IMR-90 (cell line): ENCODE results near the gene KIAA1328. TPM values are rescaled to one million over a fixed set of nuclear protein-coding genes. Genes with fewer than 3 reads are reported as not detected.

Experiments
- ATAC-seq: fragments of 200-7000 bp; cut with Tn5 transposase; 2 replicates; pipeline ENCODE4 v1.9.1; 2020; ENCODE audit warnings: low read depth, mild to moderate bottlenecking, moderate library complexity
- BruUV-seq: library from RNA; stranded (reverse); fragments of 400-500 nt; replicated peaks from 2 replicates; lab custom pipeline; 2021; lab: Mats Ljungman, UMichigan
- CTCF ChIA-PET: fragments of 300-600 bp; formaldehyde crosslinking; extraction: SDS; loops from one replicate; lab custom pipeline; 2021; ENCODE audit warnings: antibody characterized with exemption; lab: Yijun Ruan, JAX
- POLR2A ChIA-PET: fragments of 300-600 bp; sonication (Branson Sonifier 250); formaldehyde crosslinking; loops from one replicate; lab custom pipeline; 2022; ENCODE audit warnings: antibody characterized with exemption; ENCODE audit not compliant: unreplicated experiment; lab: Charles Lee
- DNase-seq: peaks from one replicate; pipeline ENCODE4 v3.0.0; 2013
- H2AFZ ChIP-seq: replicated peaks from 2 replicates; pipeline ENCODE3; 2013; ENCODE audit warnings: low read length, mild to moderate bottlenecking; ENCODE audit not compliant: poor library complexity
- H2AK5ac ChIP-seq: 2 replicates; pipeline ENCODE4 v1.6.1; 2013; ENCODE audit warnings: low read depth, low read length, inconsistent platforms
- H2AK9ac ChIP-seq: replicated peaks from 2 replicates; pipeline ENCODE3; 2013; ENCODE audit warnings: mild to moderate bottlenecking, low read depth, low read length, moderate library complexity; ENCODE audit not compliant: poor library complexity
- H2BK120ac ChIP-seq: 2 replicates; pipeline ENCODE4 v1.6.1; 2013; ENCODE audit warnings: low read depth, low read length, inconsistent platforms
- H2BK15ac ChIP-seq: 3 replicates; pipeline ENCODE4 v1.6.1; 2013; ENCODE audit warnings: low read depth, low read length, inconsistent platforms
- H2BK20ac ChIP-seq: 2 replicates; pipeline ENCODE4 v1.6.1; 2013; ENCODE audit warnings: low read depth, mild to moderate bottlenecking, inconsistent platforms, low read length, moderate library complexity
- H2BK5ac ChIP-seq: 2 replicates; pipeline ENCODE4 v1.6.1; 2013; ENCODE audit warnings: mild to moderate bottlenecking, low read depth, low read length, inconsistent platforms; ENCODE audit not compliant: poor library complexity, severe bottlenecking
- H3K14ac ChIP-seq: replicated peaks from 2 replicates; pipeline ENCODE4 v1.6.1; 2013; ENCODE audit warnings: low read depth, low read length, inconsistent platforms
- H3K18ac ChIP-seq: 2 replicates; pipeline ENCODE4 v1.6.1; 2013; ENCODE audit warnings: low read depth, low read length, control low read depth
- H3K23ac ChIP-seq: 2 replicates; pipeline ENCODE4 v1.6.1; 2013; ENCODE audit warnings: low read depth, low read length, inconsistent platforms
- H3K27ac ChIP-seq: 2 replicates; pipeline ENCODE4 v1.5.1; 2013; ENCODE audit warnings: mild to moderate bottlenecking, control low read depth, low read length; ENCODE audit not compliant: insufficient read depth
- H3K27me3 ChIP-seq: 2 replicates; pipeline ENCODE4 v1.6.1; 2013; ENCODE audit warnings: low read length; ENCODE audit not compliant: control insufficient read depth, insufficient read depth
- H3K36me3 ChIP-seq: 2 replicates; pipeline ENCODE4 v1.6.1; 2013; ENCODE audit warnings: low read length, mixed read lengths; ENCODE audit not compliant: control insufficient read depth, insufficient read depth
- H3K4ac ChIP-seq: 2 replicates; pipeline ENCODE4 v1.6.1; 2013; ENCODE audit warnings: low read depth, low read length, inconsistent platforms
- H3K4me1 ChIP-seq: 2 replicates; pipeline ENCODE4 v1.6.1; 2013; ENCODE audit warnings: low read length, mixed read lengths; ENCODE audit not compliant: control insufficient read depth, insufficient read depth
- H3K4me2 ChIP-seq: 2 replicates; pipeline ENCODE4 v1.6.1; 2013; ENCODE audit warnings: low read depth, mild to moderate bottlenecking, control low read depth, low read length, moderate library complexity
- H3K4me3 ChIP-seq: 2 replicates; pipeline ENCODE4 v1.5.1; 2013; ENCODE audit warnings: low read depth, mild to moderate bottlenecking, control low read depth, low read length, moderate library complexity; ENCODE audit not compliant: insufficient read depth
- H3K56ac ChIP-seq: 2 replicates; pipeline ENCODE4 v1.6.1; 2013; ENCODE audit warnings: low read length, inconsistent platforms; ENCODE audit not compliant: insufficient read depth; ENCODE audit errors: extremely low read depth
- H3K79me1 ChIP-seq, 2 experiments: 2 replicates each; pipeline ENCODE4 v1.6.1; 2013; ENCODE audit warnings: low read length in 2 of 2, inconsistent platforms in 1 of 2, low read depth in 1 of 2
- H3K9ac ChIP-seq: 2 replicates; pipeline ENCODE4 v1.6.1; 2013; ENCODE audit warnings: low read depth, low read length, control low read depth
- H3K9me1 ChIP-seq: 2 replicates; pipeline ENCODE4 v1.6.1; 2013; ENCODE audit warnings: low read length, inconsistent platforms; ENCODE audit not compliant: insufficient read depth
- H3K9me3 ChIP-seq: 2 replicates; pipeline ENCODE4 v1.6.1; 2013; ENCODE audit warnings: low read length; ENCODE audit not compliant: control insufficient read depth, insufficient read depth
- H4K20me1 ChIP-seq: 2 replicates; pipeline ENCODE4 v1.6.1; 2013; ENCODE audit warnings: low read length, inconsistent platforms; ENCODE audit not compliant: insufficient read depth
- H4K5ac ChIP-seq: 2 replicates; pipeline ENCODE4 v1.6.1; 2013; ENCODE audit warnings: mild to moderate bottlenecking, low read depth, low read length, control low read depth
- H4K8ac ChIP-seq, 2 experiments: 2 replicates each; pipeline ENCODE4 v1.6.1; 2013; ENCODE audit warnings: low read depth in 2 of 2, low read length in 2 of 2, control low read depth in 1 of 2, inconsistent platforms in 1 of 2
- H4K91ac ChIP-seq: 2 replicates; pipeline ENCODE4 v1.6.1; 2013; ENCODE audit warnings: low read depth, low read length, inconsistent platforms; ENCODE audit not compliant: insufficient read depth
- BHLHE40 ChIP-seq: fragments of 150-350 bp; IDR thresholded peaks from 2 replicates; pipeline ENCODE4 v1.6.1; 2016; ENCODE audit warnings: mild to moderate bottlenecking, low read depth, low read length
- FOS ChIP-seq: fragments of 150-350 bp; IDR thresholded peaks from 2 replicates; pipeline ENCODE4 v1.6.1; 2016; ENCODE audit warnings: low read depth, low read length
- MAFK ChIP-seq: IDR thresholded peaks from 2 replicates; pipeline ENCODE4 v1.6.1; 2012; ENCODE audit warnings: low read depth, low read length, improper control_type of control experiment
- MAZ ChIP-seq: IDR thresholded peaks from 2 replicates; pipeline ENCODE4 v1.6.1; 2012; ENCODE audit warnings: low read depth, mild to moderate bottlenecking, low read length, improper control_type of control experiment, moderate library complexity, borderline replicate concordance
- MXI1 ChIP-seq: IDR thresholded peaks from 2 replicates; pipeline ENCODE4 v1.6.1; 2012; ENCODE audit warnings: low read depth, mild to moderate bottlenecking, low read length, moderate library complexity, borderline replicate concordance
- NFE2L2 ChIP-seq: fragments of 150-350 bp; IDR thresholded peaks from 2 replicates; pipeline ENCODE4 v1.6.1; 2016; ENCODE audit warnings: low read depth, mild to moderate bottlenecking, low read length
- POLR2A ChIP-seq: IDR thresholded peaks from 2 replicates; pipeline ENCODE4 v1.6.1; 2012; ENCODE audit warnings: mild to moderate bottlenecking, low read depth, low read length
- RCOR1 ChIP-seq: IDR thresholded peaks from 2 replicates; pipeline ENCODE4 v1.6.1; 2012; ENCODE audit warnings: mild to moderate bottlenecking, low read length, improper control_type of control experiment; ENCODE audit not compliant: insufficient replicate concordance
- SMC3 ChIP-seq: fragments of 150-350 bp; IDR thresholded peaks from 2 replicates; pipeline ENCODE4 v1.6.1; 2016; ENCODE audit warnings: low read depth, mild to moderate bottlenecking, antibody characterized with exemption, low read length, moderate library complexity
- WGBS, 2 experiments: methylation state at CpG; one replicate each; pipeline versions ENCODE4 v1.1.5 to v1.1.7; 2013; ENCODE audit warnings: missing lambda C conversion rate in 2 of 2; ENCODE audit not compliant: insufficient read length in 1 of 2; ENCODE audit errors: extremely low coverage in 2 of 2; 5-methylcytosine and 5-hydroxymethylcytosine counted together
- dilution Hi-C: fragments of 300-500 bp; cut with HindIII; formaldehyde crosslinking; loops from one replicate; pipeline ENCODE4 v1.14.3; 2018; ENCODE audit warnings: low sequenced_read_pairs; ENCODE audit not compliant: unreplicated experiment
- in situ Hi-C: fragments of 300-500 bp; cut with MboI; formaldehyde crosslinking; loops from 3 replicates; pipeline ENCODE4 v1.14.3; 2019; ENCODE audit warnings: low sequenced_read_pairs, inconsistent platforms, mixed read lengths
- intact Hi-C: fragments of 100-400 bp; cut with micrococcal nuclease; formaldehyde crosslinking; loops from 2 replicates; pipeline ENCODE4 v1.10.0; 2022
- polyA plus RNA-seq, 3 experiments: library from polyadenylated mRNA; depleted of rRNA; stranded (reverse); fragments of >200 nt; gene quantifications; 2 replicates each; pipeline ENCODE4 v1.2.3, GENCODE V29; 2012; ENCODE audit warnings: low replicate concordance in 1 of 3
- total RNA-seq: library from RNA; depleted of rRNA; stranded (reverse); fragments of >200 nt; gene quantifications from 2 replicates; pipeline ENCODE4 v1.2.3, GENCODE V29; 2012
- TF ChIP-seq, protein P1 (sequence below): conservative IDR thresholded peaks from 2 replicates; pipeline ENCODE4 v1.5.1; 2012; ENCODE audit warnings: mild to moderate bottlenecking, low read depth, low read length, improper control_type of control experiment
- TF ChIP-seq, protein P2 (sequence below): fragments of 150-350 bp; IDR thresholded peaks from 2 replicates; pipeline ENCODE4 v1.6.1; 2016; ENCODE audit warnings: low read depth, mild to moderate bottlenecking, low read length, moderate library complexity, borderline replicate concordance
- TF ChIP-seq, protein P3 (sequence below): fragments of 150-350 bp; IDR thresholded peaks from 2 replicates; pipeline ENCODE4 v1.6.1; 2017; ENCODE audit warnings: mild to moderate bottlenecking, antibody characterized with exemption, low read length, low read depth

KIAA1328 gene
- total and polyA plus RNA-seq, 2 of the 4 experiments (the other 2 are of a cell fraction), result 2.4 to 7.0 TPM

DNA sequence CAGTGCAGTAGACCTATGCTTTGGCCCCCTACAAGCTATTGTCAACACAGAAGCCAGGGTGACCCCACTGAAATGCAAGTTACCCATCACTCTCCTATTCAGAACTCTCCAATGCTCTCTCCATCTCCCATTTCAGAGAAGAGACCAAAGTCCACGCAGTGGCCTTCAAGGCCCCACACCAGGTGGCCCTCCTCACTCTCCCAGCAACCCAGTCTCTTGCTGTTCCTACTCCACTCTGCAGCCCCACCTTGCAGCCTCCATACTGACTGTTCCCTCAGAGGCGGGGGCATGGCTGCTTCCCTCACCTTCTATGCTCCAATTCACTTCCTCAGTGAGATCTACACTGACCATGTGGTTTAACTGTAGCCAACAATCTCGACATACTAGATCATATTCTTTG lies 423.4 kb downstream of the KIAA1328 start:
- dilution Hi-C loops (no loop called here), in situ Hi-C loops (no loop called here), intact Hi-C loops (no loop called here)
- no peak overlapping the region for H3K27ac ChIP-seq
- no peak overlapping the region for H2AFZ ChIP-seq
- no peak overlapping the region for H3K4ac ChIP-seq
- no peak overlapping the region for H3K56ac ChIP-seq
- no peak overlapping the region for H2AK9ac ChIP-seq
- H3K9ac ChIP-seq, result no peak overlapping the region
- no TSS peak for BruUV-seq
- no peak overlapping the region for H3K14ac ChIP-seq
- no peaks in the 10 kb centered on the region for H3K4me1 ChIP-seq
- H3K9me1 ChIP-seq, result no peaks in the 10 kb centered on the region
- no peak overlapping the region for H3K4me2 ChIP-seq
- H2BK20ac ChIP-seq, result no peak overlapping the region
- no peak overlapping the region for H4K91ac ChIP-seq
- ChIA-PET CTCF (no interaction called here), POLR2A (no interaction called here)
- no peaks in the 10 kb centered on the region for H4K20me1 ChIP-seq
- H3K18ac ChIP-seq, result no peak overlapping the region
- H2BK15ac ChIP-seq, result no peak overlapping the region
- H3K23ac ChIP-seq, result no peak overlapping the region
- H3K27me3 ChIP-seq, result peaks cover 49% of the 10 kb centered on the region
- ATAC-seq, result no peak
- no peak overlapping the region for H4K8ac ChIP-seq
- 88% methylated on average over 1 of the region's 3 CpGs; no CpG with 5 or more reads in 1 of the 2 experiments for WGBS, 2 experiments
- no peak for DNase-seq
- H2BK5ac ChIP-seq, result no peak overlapping the region
- TF ChIP-seq FOS (no peak), RCOR1 (no peak), MAFK (no peak), BHLHE40 (no peak), POLR2A (no peak), NFE2L2 (no peak), MXI1 (no peak), SMC3 (no peak), MAZ (no peak)
- TF ChIP-seq, protein P1, sequence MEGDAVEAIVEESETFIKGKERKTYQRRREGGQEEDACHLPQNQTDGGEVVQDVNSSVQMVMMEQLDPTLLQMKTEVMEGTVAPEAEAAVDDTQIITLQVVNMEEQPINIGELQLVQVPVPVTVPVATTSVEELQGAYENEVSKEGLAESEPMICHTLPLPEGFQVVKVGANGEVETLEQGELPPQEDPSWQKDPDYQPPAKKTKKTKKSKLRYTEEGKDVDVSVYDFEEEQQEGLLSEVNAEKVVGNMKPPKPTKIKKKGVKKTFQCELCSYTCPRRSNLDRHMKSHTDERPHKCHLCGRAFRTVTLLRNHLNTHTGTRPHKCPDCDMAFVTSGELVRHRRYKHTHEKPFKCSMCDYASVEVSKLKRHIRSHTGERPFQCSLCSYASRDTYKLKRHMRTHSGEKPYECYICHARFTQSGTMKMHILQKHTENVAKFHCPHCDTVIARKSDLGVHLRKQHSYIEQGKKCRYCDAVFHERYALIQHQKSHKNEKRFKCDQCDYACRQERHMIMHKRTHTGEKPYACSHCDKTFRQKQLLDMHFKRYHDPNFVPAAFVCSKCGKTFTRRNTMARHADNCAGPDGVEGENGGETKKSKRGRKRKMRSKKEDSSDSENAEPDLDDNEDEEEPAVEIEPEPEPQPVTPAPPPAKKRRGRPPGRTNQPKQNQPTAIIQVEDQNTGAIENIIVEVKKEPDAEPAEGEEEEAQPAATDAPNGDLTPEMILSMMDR, result no peak
- TF ChIP-seq, protein P2, sequence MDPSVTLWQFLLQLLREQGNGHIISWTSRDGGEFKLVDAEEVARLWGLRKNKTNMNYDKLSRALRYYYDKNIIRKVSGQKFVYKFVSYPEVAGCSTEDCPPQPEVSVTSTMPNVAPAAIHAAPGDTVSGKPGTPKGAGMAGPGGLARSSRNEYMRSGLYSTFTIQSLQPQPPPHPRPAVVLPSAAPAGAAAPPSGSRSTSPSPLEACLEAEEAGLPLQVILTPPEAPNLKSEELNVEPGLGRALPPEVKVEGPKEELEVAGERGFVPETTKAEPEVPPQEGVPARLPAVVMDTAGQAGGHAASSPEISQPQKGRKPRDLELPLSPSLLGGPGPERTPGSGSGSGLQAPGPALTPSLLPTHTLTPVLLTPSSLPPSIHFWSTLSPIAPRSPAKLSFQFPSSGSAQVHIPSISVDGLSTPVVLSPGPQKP, result no peak
- TF ChIP-seq, protein P3, sequence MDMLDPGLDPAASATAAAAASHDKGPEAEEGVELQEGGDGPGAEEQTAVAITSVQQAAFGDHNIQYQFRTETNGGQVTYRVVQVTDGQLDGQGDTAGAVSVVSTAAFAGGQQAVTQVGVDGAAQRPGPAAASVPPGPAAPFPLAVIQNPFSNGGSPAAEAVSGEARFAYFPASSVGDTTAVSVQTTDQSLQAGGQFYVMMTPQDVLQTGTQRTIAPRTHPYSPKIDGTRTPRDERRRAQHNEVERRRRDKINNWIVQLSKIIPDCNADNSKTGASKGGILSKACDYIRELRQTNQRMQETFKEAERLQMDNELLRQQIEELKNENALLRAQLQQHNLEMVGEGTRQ, result no peak
- no peak overlapping the region for H4K5ac ChIP-seq
- no peaks in the 10 kb centered on the region for H3K9me3 ChIP-seq
- H3K4me3 ChIP-seq, result no peak overlapping the region
- no peaks in the 10 kb centered on the region for H3K79me1 ChIP-seq
- H3K36me3 ChIP-seq, result no peaks in the 10 kb centered on the region
- no peak overlapping the region for H2BK120ac ChIP-seq
- no peak overlapping the region for H2AK5ac ChIP-seq
